Stimulated activated CD4-positive, alpha-beta T cell treated with anti-CD3 and anti-CD28 coated beads, Interleukin-1b, Interleukin-23, amount 100 ng/mL, for 1 hour (primary cell): ENCODE measurements around the gene KLF17.
"Not testable (repeated sequence)": the region's sequence is repeated elsewhere in the genome, so short reads cannot be mapped to it uniquely, and the experiment has no call there.

Source experiments
- DNase-seq, 2 donors: peaks; one replicate each; pipeline ENCODE4 v3.0.0-alpha.2; 2020; ENCODE audit warnings: low read depth in 2 of 2

Gene KLF17

GRCh38 chr1:44108971-44109370 is 9.7 kb upstream of the KLF17 start:
- no peak for DNase-seq

DNA sequence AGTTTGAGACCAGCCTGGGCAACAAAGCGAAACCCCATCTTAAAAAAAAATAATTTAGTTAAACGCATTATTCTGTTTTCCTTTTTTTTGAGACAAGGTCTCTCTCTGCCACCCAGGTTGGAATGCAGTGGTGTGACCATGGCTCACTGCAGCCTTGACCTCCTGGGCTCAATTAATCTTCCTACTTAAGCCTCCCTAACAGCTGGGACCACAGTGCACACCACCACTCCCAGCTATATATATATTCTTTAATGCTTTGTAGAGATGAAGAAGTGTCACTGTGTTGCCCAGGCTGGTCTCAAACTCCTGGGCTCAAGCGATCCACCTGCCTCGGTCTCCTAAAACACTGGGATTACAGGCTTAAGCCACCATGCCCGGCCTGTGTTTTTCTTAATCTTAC is 7.7 kb upstream of the KLF17 start:
- DNase-seq: no peak

- no peak for DNase-seq
Measured at GRCh38 chr1:44111861-44112260, 6.8 kb upstream of the KLF17 start.

DNA sequence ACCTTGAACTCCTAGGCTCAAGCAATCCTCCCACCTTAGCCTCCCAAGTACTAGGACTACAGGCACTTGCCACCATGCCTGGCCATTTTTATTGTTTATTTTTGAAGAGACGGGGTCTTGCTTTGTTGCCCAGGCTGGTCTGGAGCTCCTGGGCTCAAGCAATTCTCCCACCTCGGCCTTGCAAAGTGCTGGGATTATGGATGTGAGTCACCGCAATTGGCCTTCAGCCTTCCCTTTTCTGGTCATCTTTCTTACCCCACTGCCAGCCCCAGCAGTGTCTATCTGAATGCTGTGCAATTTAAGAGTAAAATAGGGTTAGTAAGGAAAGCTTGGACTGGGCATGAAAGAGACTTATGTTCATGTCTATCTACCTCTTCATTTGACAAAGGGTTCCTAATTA is 6.1 kb upstream of the KLF17 start:
- DNase-seq: no peak

DNA sequence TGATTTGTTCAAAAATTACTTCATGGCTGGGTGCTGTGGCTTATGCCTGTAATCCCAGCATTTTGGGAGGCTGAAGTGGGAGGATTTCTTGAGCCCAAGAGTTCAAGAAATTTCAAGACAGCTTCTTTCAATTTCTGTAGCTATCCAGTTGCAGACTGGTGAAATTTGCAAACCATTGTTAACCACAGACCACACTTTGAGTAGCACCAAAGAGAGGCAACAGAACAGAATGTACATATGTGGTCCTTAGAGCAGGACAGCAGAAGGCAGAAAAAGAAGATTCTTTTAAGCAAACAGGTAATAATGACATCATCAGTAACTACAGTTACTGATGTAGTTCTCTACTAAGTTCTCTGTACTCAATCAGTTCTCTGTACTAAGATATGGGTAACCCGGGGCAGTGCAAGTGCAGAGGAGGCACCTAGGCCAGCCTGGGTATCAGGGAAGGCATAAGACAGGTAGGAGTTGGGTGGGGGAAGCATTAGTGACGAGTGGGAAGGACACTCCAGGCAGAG is 5.5 kb upstream of the KLF17 start:
- DNase-seq: no peak

- DNase-seq: no peak
Measured at GRCh38 chr1:44114098-44114497, 4.5 kb upstream of the KLF17 start.

GRCh38 chr1:44117272-44117671 is 1.3 kb upstream of the KLF17 start:
- DNase-seq: not testable (repeated sequence)

- no peak for DNase-seq
Measured at GRCh38 chr1:44119525-44119924, 904 bp downstream of the KLF17 start.

DNA sequence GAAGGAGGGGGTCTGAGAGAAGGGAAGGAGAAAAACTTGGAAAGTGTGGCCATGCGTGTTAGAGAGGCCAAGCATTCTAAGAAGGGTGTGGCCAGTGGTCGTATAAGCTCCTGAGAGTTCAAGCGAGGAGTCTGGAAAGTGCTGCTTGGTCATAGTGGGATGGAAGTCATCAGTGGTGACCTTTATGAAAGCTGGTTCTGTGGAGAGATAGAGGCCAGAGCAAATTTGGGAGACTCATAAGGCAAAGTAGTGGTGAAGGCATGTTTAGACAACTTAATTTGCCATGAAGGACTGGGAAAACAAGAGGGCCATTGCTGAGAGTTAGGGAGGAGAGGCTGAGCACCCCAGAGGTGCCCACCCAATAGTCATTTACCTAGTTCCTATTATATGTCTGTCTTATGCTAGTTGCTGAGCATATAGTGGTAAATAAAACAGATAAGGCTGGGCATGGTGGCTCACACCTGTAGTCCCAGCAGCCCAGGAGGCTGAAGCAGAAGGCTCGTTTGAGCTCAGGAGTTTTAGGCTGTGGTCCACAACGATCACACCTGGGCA is 1.9 kb downstream of the KLF17 start:
- no peak for DNase-seq

- DNase-seq: no peak
Measured at GRCh38 chr1:44129616-44130500, 11.2 kb downstream of the KLF17 start.

GRCh38 chr1:44131411-44131810 is 12.8 kb downstream of the KLF17 start:
- DNase-seq: no peak

DNA sequence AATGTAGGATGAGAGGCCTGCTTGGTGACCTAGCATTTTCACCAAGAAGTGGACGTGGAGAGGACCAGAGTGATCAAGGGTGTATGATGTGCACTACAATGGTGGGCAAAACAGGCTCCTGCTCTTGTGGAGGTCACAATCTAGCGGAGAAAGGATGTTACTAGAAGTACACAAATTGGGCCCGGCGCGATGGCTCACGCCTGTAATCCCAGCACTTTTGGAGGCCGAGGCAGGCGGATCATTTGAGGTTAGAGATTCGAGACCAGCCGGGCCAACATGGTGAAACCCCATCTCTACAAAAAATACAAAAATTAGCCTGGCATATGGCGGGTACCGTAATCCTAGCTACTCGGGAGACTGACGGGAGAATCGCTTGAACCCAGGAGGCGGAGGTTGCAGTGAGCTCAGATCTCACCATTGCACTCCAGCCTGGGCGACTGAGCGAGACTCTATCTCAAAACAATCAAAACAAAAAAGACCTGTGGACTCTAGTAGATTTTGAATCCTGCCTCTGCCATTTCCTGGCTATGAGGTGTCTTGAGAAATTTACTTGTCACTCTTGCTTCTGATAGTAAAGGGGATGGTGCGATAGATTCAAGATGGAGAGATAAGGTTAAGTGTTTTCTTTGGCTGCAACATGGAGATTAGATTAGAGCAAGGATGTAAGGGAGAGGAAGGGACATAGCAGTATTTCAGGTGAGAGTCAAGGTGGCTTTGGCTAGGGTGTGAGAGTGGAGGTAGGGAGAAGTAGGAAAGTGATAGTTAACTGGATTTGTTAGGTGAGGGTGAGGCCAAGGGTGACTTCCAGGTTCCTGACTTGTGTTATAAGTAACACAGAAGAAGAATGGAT is 15.7 kb downstream of the KLF17 start:
- no peak for DNase-seq

GRCh38 chr1:44135886-44136285 is 17.3 kb downstream of the KLF17 start:
- no peak for DNase-seq

DNA sequence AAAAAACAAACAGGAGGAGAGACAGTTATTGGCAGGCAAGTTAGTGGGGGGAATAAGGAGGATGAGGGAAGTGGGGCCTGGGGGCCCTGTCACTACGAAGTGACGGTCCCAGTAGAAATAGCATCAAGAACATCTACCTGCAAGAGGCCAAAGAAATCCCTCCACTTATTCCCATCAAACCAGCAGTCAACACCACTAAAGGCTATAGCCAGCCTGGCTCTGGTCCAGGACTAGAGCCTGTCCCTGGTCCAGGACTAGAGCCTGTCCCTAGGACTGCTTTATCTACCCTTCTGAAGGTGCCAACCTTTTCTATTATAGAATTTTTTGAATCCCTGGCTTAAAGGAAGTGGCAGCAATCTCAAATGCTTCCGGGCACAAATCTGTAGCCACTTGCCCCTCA is 19.6 kb downstream of the KLF17 start:
- DNase-seq: no peak

DNA sequence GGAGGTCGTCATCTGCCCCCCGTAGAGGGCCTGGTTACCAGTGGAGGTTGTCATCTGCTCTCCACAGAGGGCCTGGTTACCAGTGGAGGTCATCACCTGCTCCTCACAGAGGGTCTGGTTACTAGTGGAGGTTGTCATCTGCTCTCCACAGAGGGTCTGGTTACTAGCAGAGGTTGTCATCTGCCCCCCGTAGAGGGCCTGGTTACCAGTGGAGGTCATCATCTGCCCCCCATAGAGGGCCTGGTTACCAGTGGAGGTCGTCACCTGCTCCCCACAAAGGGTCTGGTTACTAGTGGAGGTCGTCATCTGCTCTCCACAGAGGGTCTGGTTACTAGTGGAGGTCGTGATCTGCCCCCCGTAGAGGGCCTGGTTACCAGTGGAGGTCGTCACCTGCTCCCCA is 20.9 kb downstream of the KLF17 start:
- DNase-seq: not testable (repeated sequence)

GRCh38 chr1:44141531-44141930 is 22.9 kb downstream of the KLF17 start, which contains the start of gene KLF18:
Gene KLF18, minus strand, starts transcription at chr1:44141631. Its CDS starts 0 bp downstream, at chr1:44141631.
- DNase-seq: no peak

- DNase-seq: no peak
Measured at GRCh38 chr1:44144962-44145756, 26.5 kb downstream of the KLF17 start.

DNA sequence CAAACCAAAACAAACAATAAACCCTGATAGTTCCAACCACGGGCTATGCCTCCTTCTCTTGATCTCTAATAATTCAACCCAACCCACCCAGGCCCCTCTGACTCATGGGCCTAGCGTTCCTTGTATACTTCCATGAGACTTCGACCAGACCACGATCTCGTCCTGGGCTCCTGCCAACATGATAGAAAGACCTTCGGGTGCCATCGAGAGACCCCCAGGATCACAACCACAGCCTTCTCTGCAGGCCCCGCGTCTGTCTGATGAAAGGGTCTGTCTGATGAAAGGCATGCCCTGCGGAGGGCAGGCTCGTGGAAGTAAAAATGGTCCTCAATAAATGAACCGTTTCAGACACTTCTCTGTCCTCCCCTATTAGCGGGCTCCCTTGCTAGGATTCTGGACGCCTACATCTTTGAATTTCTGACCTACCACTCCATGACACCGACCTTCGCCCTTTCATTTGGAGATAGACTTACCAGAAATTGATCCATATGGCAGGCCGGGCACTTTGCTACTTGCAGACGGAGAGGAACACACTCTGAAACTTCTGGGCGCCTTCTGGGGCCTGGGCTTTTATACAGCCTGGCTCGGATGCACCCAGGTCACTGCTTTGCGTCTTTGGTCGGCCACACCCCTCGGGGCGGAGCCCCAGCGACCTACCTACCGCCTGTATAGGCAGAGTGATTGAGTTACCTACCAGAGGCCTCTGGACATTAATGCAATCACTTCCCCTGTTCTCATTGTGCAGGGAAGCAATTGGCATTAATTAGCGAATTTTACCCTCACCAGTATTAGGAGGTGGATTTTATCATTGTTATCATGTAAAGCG is 28.1 kb downstream of the KLF17 start:
- DNase-seq: no peak

GRCh38 chr1:44147582-44147981 is 29.0 kb downstream of the KLF17 start:
- no peak for DNase-seq

DNA sequence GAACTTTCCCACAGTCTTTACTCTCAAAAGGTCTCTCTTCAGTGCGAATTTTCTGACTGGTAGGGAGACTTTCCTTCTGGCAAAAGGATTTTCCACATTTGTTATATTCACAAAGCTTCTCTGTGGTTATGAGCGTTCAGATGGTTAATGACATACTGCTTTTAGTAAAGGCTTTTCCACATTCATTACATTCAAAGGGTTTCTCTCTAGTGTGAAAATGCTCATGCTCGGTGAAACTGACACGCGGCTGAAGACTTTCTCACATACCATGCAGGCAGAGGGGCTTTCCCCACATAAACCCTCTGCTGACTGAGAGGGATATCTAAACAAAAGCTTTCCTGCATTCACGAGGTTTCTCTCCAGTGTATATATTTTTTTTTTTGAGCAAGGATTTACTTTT is 32.7 kb downstream of the KLF17 start:
- DNase-seq: no peak

DNA sequence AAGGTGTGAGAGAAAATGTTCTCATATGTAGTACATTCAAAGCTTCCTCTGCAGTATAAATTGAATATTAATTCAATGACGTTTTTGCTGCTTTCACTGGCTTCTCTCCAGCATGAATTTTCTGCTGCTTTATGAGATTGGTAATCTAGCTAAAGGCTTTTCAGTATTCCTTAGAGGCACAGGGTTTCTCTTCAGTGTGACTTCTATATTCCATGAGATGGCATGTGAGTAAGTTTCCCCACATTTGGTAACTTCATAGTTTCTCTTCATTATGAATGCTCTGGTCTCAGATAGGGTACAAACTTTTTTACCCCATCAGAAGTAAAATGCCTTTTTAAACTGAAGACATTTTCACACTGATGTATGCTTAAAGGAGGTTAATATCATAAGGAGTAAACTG is 33.2 kb downstream of the KLF17 start:
- DNase-seq: no peak
